BLaER1 (cell line): ENCODE data around the gene DUOXA1.

Experiments
- H3K27ac ChIP-seq: shearing (Covaris generic); formaldehyde crosslinking; 2 replicates; pipeline ENCODE4 v1.8.1; 2022
- H3K27me3 ChIP-seq: shearing (Covaris generic); formaldehyde crosslinking; 2 replicates; pipeline ENCODE4 v1.8.1; 2022
- H3K36me3 ChIP-seq: shearing (Covaris generic); formaldehyde crosslinking; 2 replicates; pipeline ENCODE4 v1.8.1; 2022
- H3K4me1 ChIP-seq: shearing (Covaris generic); formaldehyde crosslinking; 2 replicates; pipeline ENCODE4 v1.8.1; 2022
- H3K4me2 ChIP-seq: shearing (Covaris generic); formaldehyde crosslinking; 2 replicates; pipeline ENCODE4 v1.8.1; 2022
- H3K4me3 ChIP-seq: shearing (Covaris generic); formaldehyde crosslinking; 2 replicates; pipeline ENCODE4 v1.8.1; 2022
- H3K9ac ChIP-seq: shearing (Covaris generic); formaldehyde crosslinking; 2 replicates; pipeline ENCODE4 v1.8.1; 2022
- H3K9me3 ChIP-seq: shearing (Covaris generic); formaldehyde crosslinking; 2 replicates; pipeline ENCODE4 v1.8.1; 2022
- H4K20me1 ChIP-seq: shearing (Covaris generic); formaldehyde crosslinking; 2 replicates; pipeline ENCODE4 v1.8.1; 2022
- Cebpa-rat ChIP-seq: shearing (Covaris generic); IDR thresholded peaks from 2 replicates; pipeline ENCODE4 v1.8.1; 2022

DUOXA1 gene

GRCh38 chr15:45134682-45135604 is 5.3 kb upstream of the DUOXA1 start:
- Histone ChIP-seq H3K27me3 (0 out of 2 replicates have a peak, but pooled peaks cover 4% of the 10 kb centered on the region), H3K4me3 (no peak overlapping the region), H3K4me2 (no peak overlapping the region), H3K9me3 (peaks cover 6% of the 10 kb centered on the region; the same call in 1 of the 2 replicates), H3K9ac (no peak overlapping the region), H3K27ac (no peak overlapping the region), H3K4me1 (peaks cover 7% of the 10 kb centered on the region; the same call in 1 of the 2 replicates), H3K36me3 (no peaks in the 10 kb centered on the region), H4K20me1 (no peaks in the 10 kb centered on the region)
- no peak for TF ChIP-seq Cebpa-rat

DNA sequence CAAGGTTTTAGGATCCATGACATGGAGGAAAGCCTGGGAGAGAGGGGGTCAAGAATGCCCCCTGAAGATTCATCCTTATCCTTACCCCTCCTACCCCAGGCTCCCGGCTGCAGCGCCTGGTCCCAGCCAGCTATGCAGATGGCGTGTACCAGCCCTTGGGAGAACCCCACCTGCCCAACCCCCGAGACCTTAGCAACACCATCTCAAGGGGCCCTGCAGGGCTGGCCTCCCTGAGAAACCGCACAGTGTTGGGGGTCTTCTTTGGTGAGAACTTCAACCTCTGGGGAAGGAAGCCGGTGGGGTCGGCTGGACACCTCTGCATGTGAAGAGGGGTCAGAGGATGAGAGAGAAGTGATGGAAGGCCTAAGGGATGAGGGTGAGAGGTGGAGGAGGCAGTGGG is 4.4 kb upstream of the DUOXA1 start:
- Histone ChIP-seq H3K9me3 (peaks cover 6% of the 10 kb centered on the region; the same call in 1 of the 2 replicates), H3K4me3 (no peak overlapping the region), H3K4me1 (peaks cover 7% of the 10 kb centered on the region; the same call in 1 of the 2 replicates), H3K27ac (no peak overlapping the region), H3K9ac (no peak overlapping the region), H3K36me3 (no peaks in the 10 kb centered on the region), H3K4me2 (no peak overlapping the region), H4K20me1 (no peaks in the 10 kb centered on the region), H3K27me3 (0 out of 2 replicates have a peak, but pooled peaks cover 5% of the 10 kb centered on the region)
- TF ChIP-seq Cebpa-rat, result no peak

- no peak overlapping the region for H3K4me3 ChIP-seq
- peaks cover 7% of the 10 kb centered on the region; the same call in 1 of the 2 replicates for H3K4me1 ChIP-seq
- H3K27me3 ChIP-seq, result 0 out of 2 replicates have a peak, but pooled peaks cover 8% of the 10 kb centered on the region
- H3K27ac ChIP-seq, result no peak overlapping the region
- H3K9ac ChIP-seq, result no peak overlapping the region
- TF ChIP-seq Cebpa-rat, result no peak
- peaks cover 6% of the 10 kb centered on the region; the same call in 1 of the 2 replicates for H3K9me3 ChIP-seq
- no peak overlapping the region for H3K4me2 ChIP-seq
- H3K36me3 ChIP-seq, result no peaks in the 10 kb centered on the region
- no peaks in the 10 kb centered on the region for H4K20me1 ChIP-seq
Measured at GRCh38 chr15:45133561-45133920, 3.9 kb upstream of the DUOXA1 start.

GRCh38 chr15:45132844-45133560 is 3.3 kb upstream of the DUOXA1 start:
- TF ChIP-seq Cebpa-rat, result no peak
- Histone ChIP-seq H3K4me2 (no peak overlapping the region), H4K20me1 (no peaks in the 10 kb centered on the region), H3K27ac (no peak overlapping the region), H3K9ac (no peak overlapping the region), H3K4me1 (peaks cover 7% of the 10 kb centered on the region; the same call in 1 of the 2 replicates), H3K9me3 (peaks cover 6% of the 10 kb centered on the region; the same call in 1 of the 2 replicates), H3K36me3 (no peaks in the 10 kb centered on the region), H3K4me3 (no peak overlapping the region), H3K27me3 (0 out of 2 replicates have a peak, but pooled peaks cover 8% of the 10 kb centered on the region)

- Histone ChIP-seq H3K27me3 (0 out of 2 replicates have a peak, but pooled peaks cover 8% of the 10 kb centered on the region), H3K9ac (no peak overlapping the region), H3K4me1 (peaks cover 2% of the 10 kb centered on the region; the same call in 1 of the 2 replicates), H3K4me3 (no peak overlapping the region), H3K9me3 (peaks cover 6% of the 10 kb centered on the region; the same call in 1 of the 2 replicates), H3K36me3 (no peaks in the 10 kb centered on the region), H3K27ac (no peak overlapping the region), H4K20me1 (no peaks in the 10 kb centered on the region), H3K4me2 (no peak overlapping the region)
- TF ChIP-seq Cebpa-rat, result no peak
Measured at GRCh38 chr15:45131510-45131909, 1.8 kb upstream of the DUOXA1 start.

- H3K4me1 ChIP-seq, result no peaks in the 10 kb centered on the region
- H3K27me3 ChIP-seq, result 0 out of 2 replicates have a peak, but pooled peaks cover 8% of the 10 kb centered on the region
- no peak for TF ChIP-seq Cebpa-rat
- no peaks in the 10 kb centered on the region for H3K36me3 ChIP-seq
- H3K4me2 ChIP-seq, result no peak overlapping the region
- no peak overlapping the region for H3K4me3 ChIP-seq
- H3K9me3 ChIP-seq, result peaks cover 6% of the 10 kb centered on the region; the same call in 1 of the 2 replicates
- no peaks in the 10 kb centered on the region for H4K20me1 ChIP-seq
- no peak overlapping the region for H3K9ac ChIP-seq
- H3K27ac ChIP-seq, result no peak overlapping the region
Measured at GRCh38 chr15:45130291-45131000, 767 bp upstream of the DUOXA1 start.

GRCh38 chr15:45128971-45129639 is 574 bp downstream of the DUOXA1 start:
- no peaks in the 10 kb centered on the region for H3K9me3 ChIP-seq
- no peak overlapping the region for H3K27ac ChIP-seq
- no peak overlapping the region for H3K4me2 ChIP-seq
- no peak overlapping the region for H3K4me3 ChIP-seq
- H4K20me1 ChIP-seq, result no peaks in the 10 kb centered on the region
- no peaks in the 10 kb centered on the region for H3K36me3 ChIP-seq
- H3K27me3 ChIP-seq, result 0 out of 2 replicates have a peak, but pooled peaks cover 3% of the 10 kb centered on the region
- no peaks in the 10 kb centered on the region for H3K4me1 ChIP-seq
- H3K9ac ChIP-seq, result no peak overlapping the region
- no peak for TF ChIP-seq Cebpa-rat

DNA sequence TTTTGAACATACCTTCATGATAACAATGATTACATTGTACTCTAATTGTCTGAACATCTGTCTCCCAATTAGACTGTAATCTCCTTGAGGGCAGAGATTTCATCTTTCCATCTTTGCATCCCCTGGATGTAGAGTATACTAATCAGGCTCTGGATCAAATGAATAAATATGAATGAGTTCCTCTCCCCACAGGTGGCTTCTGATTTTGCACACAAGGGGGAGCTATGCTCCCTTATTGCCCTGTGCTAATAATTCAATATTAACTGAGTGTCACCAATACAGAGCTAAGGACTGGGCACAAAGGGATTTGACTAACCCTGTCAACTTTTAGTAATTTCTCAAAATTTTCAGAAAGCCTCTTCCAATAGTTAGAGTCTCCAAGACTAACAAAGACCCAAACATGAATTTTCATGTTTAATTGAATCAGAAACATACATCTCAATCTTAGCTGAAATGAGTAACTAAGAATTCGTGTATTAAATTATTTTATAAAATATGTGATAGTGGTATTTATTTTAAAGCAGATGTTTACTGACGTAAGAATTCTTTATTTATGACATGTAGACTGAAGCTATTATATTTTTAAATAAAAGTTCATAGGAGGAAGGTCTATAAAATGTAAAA is 3.0 kb downstream of the DUOXA1 start:
- Histone ChIP-seq H3K36me3 (no peaks in the 10 kb centered on the region), H3K4me1 (no peaks in the 10 kb centered on the region), H3K9me3 (no peaks in the 10 kb centered on the region), H3K4me2 (no peak overlapping the region), H3K27me3 (0 out of 2 replicates have a peak, but pooled peaks cover 3% of the 10 kb centered on the region), H3K27ac (no peak overlapping the region), H3K4me3 (no peak overlapping the region), H3K9ac (no peak overlapping the region), H4K20me1 (no peaks in the 10 kb centered on the region)
- TF ChIP-seq Cebpa-rat, result no peak
